H1 (cell line): ENCODE data around the gene MYO9A. TPM values are rescaled to one million over a fixed set of nuclear protein-coding genes. Genes with fewer than 3 reads are reported as not detected.

Source experiments
- ATF2 ChIP-seq: IDR thresholded peaks from 2 replicates; pipeline ENCODE4 v1.6.1; 2012; ENCODE audit warnings: low read length, inconsistent platforms
- CBX5 ChIP-seq: fragments of 300-800, 300-1000 bp; sonication (generic); IDR thresholded peaks from 2 replicates; pipeline ENCODE4 v1.7.1; 2016; ENCODE audit warnings: antibody characterized with exemption, low read length, low read depth
- NRF1 ChIP-seq: IDR thresholded peaks from 2 replicates; pipeline ENCODE4 v1.6.1; 2011; ENCODE audit warnings: mild to moderate bottlenecking, low read depth, low read length, improper control_type of control experiment
- RFX5 ChIP-seq: IDR thresholded peaks from 2 replicates; pipeline ENCODE4 v1.6.1; 2011; ENCODE audit warnings: low read depth, low read length, improper control_type of control experiment, borderline replicate concordance
- polyA plus RNA-seq, 7 experiments: library from polyadenylated mRNA; depleted of rRNA in 3 of 7; stranded (reverse) in 5 of 7; unstranded in 2 of 7; fragments of >200 nt in 5 of 7; fragments of 200-250 nt in 2 of 7; gene quantifications; 1 replicate in 5 of 7; 2 replicates in 1 of 7; 4 replicates in 1 of 7; pipeline versions ENCODE4 v1.2.1 to v1.2.3, GENCODE V29; 2011 to 2013; ENCODE audit warnings: missing spikeins in 2 of 7, mixed read lengths in 2 of 7
- total RNA-seq: library from RNA; stranded (reverse); fragmentation: NEBNext Ultra II Directional; extraction: Animal tissue kit (Norgen Biotek cat#: 25700); gene quantifications from 2 replicates; pipeline ENCODE4 v1.2.1, GENCODE V29; 2021

The MYO9A gene
- total and polyA plus RNA-seq, 2 of the 8 experiments (the other 6 are each of a cell fraction or from before 2014, with no cell fraction given): 3.9 to 26.0 TPM

- TF ChIP-seq ATF2 (no peak), NRF1 (no peak), RFX5 (no peak), CBX5 (no peak)
These were observed 294.1 kb downstream of the MYO9A start (continued) for GRCh38 chr15:71823801-71824200.
